Fibroblast of pulmonary artery (primary cell): ENCODE results near the gene SMIM7.
A peak's percentile ranks its signal among the peaks of the same experiment; 100 is the strongest.

Source experiments
- DNase-seq: peaks from one replicate; pipeline ENCODE4 v3.0.0-alpha.2; 2010; ENCODE audit warnings: low read depth
- H3K4me3 ChIP-seq: replicated peaks from 2 replicates; pipeline ENCODE4 v1.5.1; 2011; ENCODE audit warnings: low read depth, mild to moderate bottlenecking, control low read depth, low read length, moderate library complexity
- CTCF ChIP-seq: IDR thresholded peaks from 2 replicates; pipeline ENCODE4 v1.5.1; 2011; ENCODE audit warnings: mild to moderate bottlenecking, control low read depth, low read length, inconsistent platforms; ENCODE audit errors: missing control alignments

Gene SMIM7

GRCh38 chr19:16628984-16629691 lies 30.8 kb downstream of the SMIM7 start:
- DNase-seq, result peak; percentile 62
- TF ChIP-seq CTCF, result no peak

GRCh38 chr19:16628183-16628983 lies 31.6 kb downstream of the SMIM7 start, which contains the start of gene MED26:
Gene MED26 (minus strand): TSS chr19:16628204. CDS start chr19:16627943, 261 bp downstream.
- peak within 1 kb of the TSS; percentile 86 for H3K4me3 ChIP-seq
- DNase-seq, result peak; percentile 93
- TF ChIP-seq CTCF, result no peak

More at GRCh38 chr19:16628984-16629691, 30.8 kb downstream of the SMIM7 start:
- H3K4me3 ChIP-seq, result peak overlapping the region; percentile 86

- DNase-seq, result no peak
- peak overlapping the region; percentile 75 for H3K4me3 ChIP-seq
- no peak for TF ChIP-seq CTCF
Observed at GRCh38 chr19:16627928-16628182, 32.1 kb downstream of the SMIM7 start.

GRCh38 chr19:16627193-16627927 lies 32.6 kb downstream of the SMIM7 start:
- peak overlapping the region; percentile 75 for H3K4me3 ChIP-seq
- no peak for DNase-seq
- no peak for TF ChIP-seq CTCF

GRCh38 chr19:16626796-16627192 lies 33.1 kb downstream of the SMIM7 start:
- H3K4me3 ChIP-seq, result peak overlapping the region; percentile 75
- TF ChIP-seq CTCF, result no peak
- DNase-seq, result no peak

GRCh38 chr19:16625163-16625958 lies 34.6 kb downstream of the SMIM7 start:
- no peak overlapping the region for H3K4me3 ChIP-seq
- DNase-seq, result no peak
- no peak for TF ChIP-seq CTCF
